ENCODE measurements around the gene CD68. TPM values are rescaled to one million over a fixed set of nuclear protein-coding genes. Genes with fewer than 3 reads are reported as not detected.
A peak's percentile ranks its signal among the peaks of the same experiment; 100 is the strongest.

The CD68 gene
- total RNA-seq, 3 donors from 2014 or later, result 49.8 to 220 (median 70.5) TPM

- Histone ChIP-seq H3K4me1 (peaks cover 15 to 43% of the 10 kb centered on the region in 2 donors), H3K36me3 (no peaks in the 10 kb centered on the region), H3K9me3 (no peaks in the 10 kb centered on the region), H3K27ac (peak overlapping the region; percentile 98 to 99), H3K4me3 (peak overlapping the region; percentile 81 to 90 (median 89)), H3K27me3 (no peaks in the 10 kb centered on the region)
- DNase-seq (ENCODE audit: low spot score in 2 of 2), result peak in 1 of 2 donors; percentile 49
- intact Hi-C loops (cut with DNase I; ENCODE audit: low total_unique reads), result loop anchor here (5.0 to 10.0 kb wide), 2 partner anchors 45 to 252 kb away; partner anchors contain the start of gene EIF5A
- no peak for TF ChIP-seq POLR2A (IDR thresholded peaks at IDR 0.05)
- no peak for TF ChIP-seq CTCF (IDR thresholded peaks at IDR 0.05)
- no peak for TF ChIP-seq POLR2AphosphoS5 (IDR thresholded peaks at IDR 0.05)
Measured at GRCh38 chr17:7559320-7560171, 19.9 kb upstream of the CD68 start.

- H3K4me1 ChIP-seq, result peaks cover 15 to 43% of the 10 kb centered on the region in 2 donors
- peak overlapping the region; percentile 81 to 90 (median 89) for H3K4me3 ChIP-seq
- DNase-seq (ENCODE audit: low spot score in 2 of 2), result peak; percentile 55 to 76
- H3K9me3 ChIP-seq, result no peaks in the 10 kb centered on the region
- intact Hi-C loops (cut with DNase I; ENCODE audit: low total_unique reads), result loop anchor here (10.0 kb wide), 1 partner anchor 46 kb away; no protein-coding TSS in a partner anchor
- H3K27me3 ChIP-seq, result no peaks in the 10 kb centered on the region
- H3K27ac ChIP-seq, result peak overlapping the region; percentile 98 to 99
- peak in 2 of 3 donors; percentile 9 to 20 for TF ChIP-seq POLR2AphosphoS5 (IDR thresholded peaks at IDR 0.05)
- TF ChIP-seq CTCF (IDR thresholded peaks at IDR 0.05), result peak; percentile 60 to 80 (median 75)
- no peak for TF ChIP-seq POLR2A (IDR thresholded peaks at IDR 0.05)
- no peaks in the 10 kb centered on the region for H3K36me3 ChIP-seq
Measured at GRCh38 chr17:7560172-7561027, 19.0 kb upstream of the CD68 start.

GRCh38 chr17:7561028-7561575 lies 18.3 kb upstream of the CD68 start:
- Histone ChIP-seq H3K4me3 (peak overlapping the region; percentile 81 to 90 (median 89)), H3K9me3 (no peaks in the 10 kb centered on the region), H3K27me3 (no peaks in the 10 kb centered on the region), H3K4me1 (peaks cover 15 to 43% of the 10 kb centered on the region in 2 donors), H3K27ac (peak overlapping the region; percentile 98 to 99), H3K36me3 (no peaks in the 10 kb centered on the region)
- peak; percentile 91 to 96 for DNase-seq (ENCODE audit: low spot score in 2 of 2)
- intact Hi-C loops (cut with DNase I; ENCODE audit: low total_unique reads), result loop anchor here (10.0 kb wide), 1 partner anchor 46 kb away; no protein-coding TSS in a partner anchor
- TF ChIP-seq CTCF (IDR thresholded peaks at IDR 0.05), result peak; percentile 78 to 95 (median 90)
- TF ChIP-seq POLR2AphosphoS5 (IDR thresholded peaks at IDR 0.05), result peak in 1 of 3 donors; percentile 58
- TF ChIP-seq POLR2A (IDR thresholded peaks at IDR 0.05), result no peak

- peak; percentile 83 to 85 for DNase-seq (ENCODE audit: low spot score in 2 of 2)
- H3K27me3 ChIP-seq, result no peaks in the 10 kb centered on the region
- TF ChIP-seq POLR2AphosphoS5 (IDR thresholded peaks at IDR 0.05) (peak in 2 of 3 donors; percentile 37 to 60), CTCF (IDR thresholded peaks at IDR 0.05) (no peak)
- intact Hi-C loops (cut with DNase I; ENCODE audit: low total_unique reads), result loop anchor here (10.0 kb wide), 1 partner anchor 47 kb away; no protein-coding TSS in a partner anchor
- no peaks in the 10 kb centered on the region for H3K36me3 ChIP-seq
- peak within 1 kb of the TSS; percentile 81 to 90 (median 89) for H3K4me3 ChIP-seq
- no peaks in the 10 kb centered on the region for H3K9me3 ChIP-seq
- peak within 1 kb of the TSS; percentile 98 to 99 for H3K27ac ChIP-seq
- H3K4me1 ChIP-seq, result peaks cover 15 to 43% of the 10 kb centered on the region in 2 donors
Measured at GRCh38 chr17:7561589-7562207, 17.7 kb upstream of the CD68 start, which contains the start of gene SENP3. TSS of gene SENP3 (plus strand) at chr17:7561919. CDS start at chr17:7563077, 1,158 bp downstream.
